Endothelial cell (in vitro differentiated cells): ENCODE results near the gene DOCK3. TPM values are rescaled to one million over a fixed set of nuclear protein-coding genes. Genes with fewer than 3 reads are reported as not detected.
"Not testable (repeated sequence)": the region's sequence is repeated elsewhere in the genome, so short reads cannot be mapped to it uniquely, and the experiment has no call there.

Source experiments
- DNase-seq: peaks from one replicate; pipeline ENCODE4 v3.0.0; 2021; ENCODE audit warnings: low spot score
- H3K27ac Mint-ChIP-seq: one replicate; pipeline ENCODE4 v1.8.0; 2021; ENCODE audit warnings: mixed read lengths, inconsistent platforms; ENCODE audit not compliant: unreplicated experiment
- H3K27me3 Mint-ChIP-seq: one replicate; pipeline ENCODE4 v1.8.0; 2021; ENCODE audit warnings: mild to moderate bottlenecking, moderate library complexity, mixed read lengths, inconsistent platforms; ENCODE audit not compliant: unreplicated experiment
- H3K36me3 Mint-ChIP-seq: one replicate; pipeline ENCODE4 v1.8.0; 2021; ENCODE audit warnings: mild to moderate bottlenecking, low read depth, mixed read lengths, inconsistent platforms; ENCODE audit not compliant: unreplicated experiment
- H3K4me1 Mint-ChIP-seq: one replicate; pipeline ENCODE4 v1.8.0; 2021; ENCODE audit warnings: mild to moderate bottlenecking, mixed read lengths, inconsistent platforms; ENCODE audit not compliant: unreplicated experiment
- H3K4me3 Mint-ChIP-seq: one replicate; pipeline ENCODE4 v1.8.0; 2021; ENCODE audit warnings: mild to moderate bottlenecking, mixed read lengths, inconsistent platforms; ENCODE audit not compliant: unreplicated experiment
- H3K9me3 Mint-ChIP-seq: one replicate; pipeline ENCODE4 v1.8.0; 2021; ENCODE audit warnings: mixed read lengths, inconsistent platforms; ENCODE audit not compliant: unreplicated experiment
- CTCF ChIP-seq: fragments of 200-600 bp; sonication (generic); IDR thresholded peaks from one replicate; pipeline ENCODE4 v1.5.0; 2021; ENCODE audit warnings: antibody characterized with exemption; ENCODE audit not compliant: unreplicated experiment
- total RNA-seq: library from RNA; stranded (reverse); fragmentation: NEBNext Ultra II Directional; extraction: Animal tissue kit (Norgen Biotek cat#: 25700); gene quantifications from one replicate; pipeline ENCODE4 v1.2.1, GENCODE V29; 2021; ENCODE audit not compliant: unreplicated experiment

The DOCK3 gene
- total RNA-seq, 1 donor from 2014 or later, result 1.3 TPM

DNA sequence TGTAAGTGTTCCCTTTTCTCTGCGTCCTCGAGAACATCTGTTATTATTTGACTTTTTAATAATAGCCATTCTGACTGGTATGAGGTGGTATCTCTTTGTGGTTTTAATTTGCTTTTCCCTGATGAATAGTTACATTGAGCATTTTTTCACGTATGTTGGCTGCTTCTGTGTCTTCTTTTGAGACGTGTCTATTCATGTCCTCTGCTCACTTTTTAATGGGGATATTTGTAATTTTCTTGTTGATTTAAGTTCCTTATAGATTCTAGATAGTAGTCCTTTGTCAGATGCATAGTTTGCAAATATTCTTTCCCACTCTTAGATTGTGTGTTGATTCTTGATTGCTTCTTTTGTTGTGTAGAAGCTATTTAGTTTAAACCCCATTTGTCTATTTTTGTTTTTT is 179.2 kb downstream of the DOCK3 start:
- no peak for TF ChIP-seq CTCF
- no peak overlapping the region for H3K4me3 Mint-ChIP-seq
- no peaks in the 10 kb centered on the region for H3K36me3 Mint-ChIP-seq
- DNase-seq, result no peak
- no peaks in the 10 kb centered on the region for H3K4me1 Mint-ChIP-seq
- no peaks in the 10 kb centered on the region for H3K27me3 Mint-ChIP-seq
- H3K9me3 Mint-ChIP-seq, result no peaks in the 10 kb centered on the region
- no peak overlapping the region for H3K27ac Mint-ChIP-seq

GRCh38 chr3:50862221-50862620 is 187.5 kb downstream of the DOCK3 start:
- no peak overlapping the region for H3K4me3 Mint-ChIP-seq
- no peak for TF ChIP-seq CTCF
- peaks cover 1% of the 10 kb centered on the region for H3K27me3 Mint-ChIP-seq
- DNase-seq, result no peak
- H3K27ac Mint-ChIP-seq, result no peak overlapping the region
- no peaks in the 10 kb centered on the region for H3K4me1 Mint-ChIP-seq
- no peaks in the 10 kb centered on the region for H3K36me3 Mint-ChIP-seq
- H3K9me3 Mint-ChIP-seq, result no peaks in the 10 kb centered on the region

GRCh38 chr3:50873376-50874157 is 198.8 kb downstream of the DOCK3 start:
- Mint-ChIP-seq H3K4me3 (no peak overlapping the region), H3K9me3 (no peaks in the 10 kb centered on the region), H3K36me3 (no peaks in the 10 kb centered on the region), H3K27me3 (peaks cover 1% of the 10 kb centered on the region), H3K27ac (no peak overlapping the region), H3K4me1 (peaks cover 3% of the 10 kb centered on the region)
- no peak for TF ChIP-seq CTCF
- DNase-seq, result no peak

DNA sequence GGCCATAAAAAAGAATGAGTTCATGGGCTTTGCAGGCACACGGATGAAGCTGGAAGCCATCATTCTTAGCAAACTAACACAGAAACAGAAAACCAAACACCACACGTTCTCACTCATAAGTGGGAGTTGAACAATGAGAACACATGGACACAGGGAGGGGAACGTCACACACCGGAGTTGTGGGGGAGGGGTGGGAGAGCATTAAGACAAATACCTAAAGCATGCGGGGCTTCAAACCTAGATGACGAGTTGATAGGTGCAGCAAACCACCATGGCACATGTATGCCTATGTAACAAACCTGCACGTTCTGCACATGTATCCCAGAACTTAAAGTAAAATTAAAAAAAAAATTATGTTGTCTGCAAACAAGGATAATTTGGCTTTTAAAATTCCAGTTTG is 200.1 kb downstream of the DOCK3 start:
- H3K27ac Mint-ChIP-seq, H3K4me1 Mint-ChIP-seq, H3K27me3 Mint-ChIP-seq: not testable (repeated sequence)

DNA sequence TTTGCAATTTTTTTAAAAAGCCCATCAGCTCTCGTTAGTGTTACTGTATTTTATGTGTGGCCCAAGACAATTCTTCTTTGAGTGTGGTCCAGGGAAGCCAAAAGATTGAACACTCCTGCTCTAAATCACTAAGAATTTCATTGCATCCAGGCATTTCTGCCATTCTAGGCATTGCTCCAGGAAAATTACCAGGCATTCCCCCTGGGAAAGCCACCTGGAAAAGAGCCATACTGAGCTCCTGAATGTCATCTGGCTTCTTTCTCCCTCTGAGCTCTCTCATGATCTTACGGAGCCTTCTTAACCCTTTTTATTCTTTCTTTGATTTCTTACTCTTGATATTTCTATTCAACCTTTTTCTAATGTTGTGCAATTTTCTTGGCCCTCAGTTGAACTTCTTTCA is 202.2 kb downstream of the DOCK3 start:
- Mint-ChIP-seq H3K27ac (no peak overlapping the region), H3K27me3 (no peaks in the 10 kb centered on the region), H3K9me3 (no peaks in the 10 kb centered on the region), H3K36me3 (no peaks in the 10 kb centered on the region), H3K4me3 (no peak overlapping the region), H3K4me1 (peaks cover 3% of the 10 kb centered on the region)
- DNase-seq, result no peak
- TF ChIP-seq CTCF, result no peak

More for the DNA sequence above, 200.1 kb downstream of the DOCK3 start:
- not testable (repeated sequence) for H3K4me3 Mint-ChIP-seq, DNase-seq, H3K36me3 Mint-ChIP-seq, H3K9me3 Mint-ChIP-seq

DNA sequence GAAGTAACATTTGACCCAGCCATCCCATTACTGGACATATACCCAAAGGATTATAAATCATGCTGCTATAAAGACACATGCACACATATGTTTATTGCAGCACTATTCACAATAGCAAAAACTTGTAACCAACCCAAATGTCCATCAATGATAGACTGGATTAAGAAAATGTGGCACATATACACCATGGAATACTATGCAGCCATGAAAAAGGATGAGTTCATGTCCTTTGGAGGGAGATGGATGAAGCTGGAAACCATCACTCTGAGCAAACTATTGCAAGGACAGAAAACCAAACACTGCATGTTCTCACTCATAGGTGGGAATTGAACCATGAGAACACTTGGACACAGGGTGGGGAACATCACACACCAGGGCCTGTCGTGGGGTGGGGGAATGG is 208.0 kb downstream of the DOCK3 start:
- H3K36me3 Mint-ChIP-seq, H3K9me3 Mint-ChIP-seq, H3K27ac Mint-ChIP-seq, H3K27me3 Mint-ChIP-seq, DNase-seq, H3K4me1 Mint-ChIP-seq, H3K4me3 Mint-ChIP-seq: not testable (repeated sequence)
